Measurements from ENCODE around the gene RNF220. TPM values are rescaled to one million over a fixed set of nuclear protein-coding genes. Genes with fewer than 3 reads are reported as not detected.

Gene RNF220
- total and polyA plus RNA-seq, 9 of the 15 experiments (the other 6 are each of a cell fraction or from before 2014, with no cell fraction given): 5.1 to 117 (median 66.9) TPM

- Histone ChIP-seq H3K27me3 (ENCODE audit: control insufficient read depth in 2 of 2, insufficient read depth in 2 of 2, low read length in 2 of 2) (no peaks in the 10 kb centered on the region), H3K79me2 (ENCODE audit: control insufficient read depth, insufficient read depth, low read length) (no peaks in the 10 kb centered on the region), H3K4me3 (no peak overlapping the region), H3K27ac (ENCODE audit: extremely low read depth, low read depth, low read length) (no peak overlapping the region), H2AFZ (ENCODE audit: low read depth, low read length) (peak overlapping the region; percentile 18; the same call in 1 of the 2 replicates), H3K9me3 (replicated peaks; ENCODE audit: control insufficient read depth, insufficient read depth, low read depth, low read length) (no peaks in the 10 kb centered on the region), H3K4me2 (ENCODE audit: insufficient read depth, low read length) (peak overlapping the region; percentile 44; the same call in 1 of the 2 replicates), H3K9ac (ENCODE audit: insufficient read depth in 1 of 2, low read depth in 2 of 2, low read length in 2 of 2) (no peak overlapping the region), H4K20me1 (replicated peaks; ENCODE audit: control insufficient read depth, insufficient read depth, low read length) (no peaks in the 10 kb centered on the region), H3K4me1 (replicated peaks in 1 of 2; ENCODE audit: control insufficient read depth in 2 of 2, insufficient read depth in 2 of 2, low read length in 2 of 2) (peaks cover 35 to 43% of the 10 kb centered on the region in 2 experiments), H3K9me1 (ENCODE audit: control insufficient read depth, insufficient read depth, low read length) (no peaks in the 10 kb centered on the region), H3K36me3 (ENCODE audit: control insufficient read depth, insufficient read depth, low read length) (no peaks in the 10 kb centered on the region)
- DNase-seq (ENCODE audit: extremely low read depth in 1 of 4, low spot score in 3 of 4): peak; percentile 53 to 78 (median 60)
- in situ Hi-C loops (cut with MboI) (no loop called here), intact Hi-C loops (cut with micrococcal nuclease) (no loop called here)
- ChIA-PET POLR2A (interaction anchor here (0.6 to 1.2 kb wide), 6 partner anchors 16 to 644 kb away, joined by 3 to 4 read pairs (median 3); no protein-coding TSS in a partner anchor), CTCF (ENCODE audit: low intra/inter-chr PET ratio) (interaction anchor here (0.6 kb wide), 1 partner anchor 149 kb away, joined by 3 read pairs; no protein-coding TSS in a partner anchor)
- BruUV-seq (replicated peaks): no TSS peak
- 0% methylated on average over 4 of the region's 4 CpGs for WGBS (ENCODE audit: insufficient coverage, low coverage, missing lambda C conversion rate)
- FAIRE-seq: peak; percentile 79
- ATAC-seq: peak; percentile 74
- no peak for TF ChIP-seq TAF9B (IDR thresholded peaks at IDR 0.05; ENCODE audit: partially characterized antibody)
- peak; percentile 47 for TF ChIP-seq BRD9 (IDR thresholded peaks at IDR 0.05; ENCODE audit: low read depth, partially characterized antibody)
- TF ChIP-seq RFX7 (CRISPR knock-in tag; IDR thresholded peaks at IDR 0.05): no peak
- no peak for TF ChIP-seq TRIM25 (IDR thresholded peaks at IDR 0.05; ENCODE audit: borderline replicate concordance)
- TF ChIP-seq ZBTB17 (CRISPR knock-in tag; IDR thresholded peaks at IDR 0.05): no peak
- TF ChIP-seq PRDM10 (IDR thresholded peaks at IDR 0.05; ENCODE audit: partially characterized antibody): peak; percentile 7
- TF ChIP-seq PHB2 (IDR thresholded peaks at IDR 0.05; ENCODE audit: low read depth): 0 out of 2 replicates have a peak, but pooled peaks have one; percentile 24
- TF ChIP-seq SRSF9 (IDR thresholded peaks at IDR 0.05; ENCODE audit: borderline replicate concordance, low read depth, low read length): no peak
- no peak for TF ChIP-seq ESRRB (CRISPR knock-in tag; IDR thresholded peaks at IDR 0.05; ENCODE audit: borderline replicate concordance)
- no peak for TF ChIP-seq ZNF398 (CRISPR knock-in tag; IDR thresholded peaks at IDR 0.05)
- no peak; a peak in 2 of 4 replicates for TF ChIP-seq FOXK2 (conservative IDR thresholded peaks at IDR 0.05 in 1 of 2, IDR thresholded peaks at IDR 0.05 in 1 of 2; ENCODE audit: low read depth in 2 of 2)
- no peak for TF ChIP-seq CEBPB (tag; IDR thresholded peaks at IDR 0.05)
- TF ChIP-seq MAZ (CRISPR knock-in tag; conservative IDR thresholded peaks at IDR 0.05 in 1 of 2, IDR thresholded peaks at IDR 0.05 in 1 of 2): no peak
- TF ChIP-seq STAG1 (CRISPR knock-in tag; IDR thresholded peaks at IDR 0.05; ENCODE audit: borderline replicate concordance): no peak
Measured at GRCh38 chr1:44526295-44527073, 121.4 kb downstream of the RNF220 start.

Data from K562 (cell line).